Raji (cell line): ENCODE measurements around the gene SIX6.

Source experiments
- POLR2A ChIP-seq: IDR thresholded peaks from 2 replicates; pipeline ENCODE4 v1.6.1; 2011; ENCODE audit warnings: low read depth, low read length, control low read depth; ENCODE audit not compliant: insufficient read depth

The SIX6 gene

DNA sequence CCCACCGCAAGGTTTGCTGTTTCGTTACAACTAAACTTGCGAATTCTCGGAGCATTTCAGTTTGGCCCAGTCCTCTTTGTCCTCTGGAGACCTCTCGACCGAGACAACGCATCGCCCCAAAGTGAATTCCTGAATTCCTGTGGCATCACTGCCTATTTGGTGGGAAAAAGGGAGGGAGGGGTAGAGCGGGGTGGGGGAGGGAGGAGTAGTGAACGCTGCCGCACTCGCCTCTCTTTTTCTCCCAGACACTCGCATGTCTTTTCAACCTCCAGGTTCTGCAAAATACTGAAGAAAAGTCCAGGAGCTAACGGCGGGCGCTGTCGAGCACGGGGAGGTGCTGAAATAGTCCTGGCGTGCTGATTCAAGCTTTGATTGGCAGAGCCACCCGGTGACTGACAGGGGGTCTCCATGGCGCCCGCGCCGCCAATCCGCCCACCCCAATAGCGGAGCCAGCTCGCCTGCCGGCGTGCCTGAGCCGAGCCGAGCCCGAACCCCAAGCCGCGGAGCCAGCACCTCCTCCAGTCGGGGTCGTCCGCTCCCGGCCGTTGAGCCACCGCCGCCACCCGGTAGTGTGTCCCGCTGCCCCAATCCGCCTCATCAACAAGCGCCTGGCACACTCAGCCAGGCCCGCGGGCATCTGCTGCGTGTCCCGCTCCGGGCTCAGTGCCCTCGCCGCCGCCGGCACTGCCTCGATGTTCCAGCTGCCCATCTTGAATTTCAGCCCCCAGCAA is at the start of gene SIX6:
Gene SIX6, plus strand, starts transcription at position 440 of the 731 bp plus-strand sequence. Its CDS starts 253 bp downstream, at position 693.
- TF ChIP-seq POLR2A = no peak

GRCh38 chr14:60482743-60483142 is 26.2 kb upstream of the SIX6 start:
- no peak for TF ChIP-seq POLR2A

- no peak for TF ChIP-seq POLR2A
Measured at GRCh38 chr14:60485057-60485597, 23.8 kb upstream of the SIX6 start.

GRCh38 chr14:60485598-60486251 is 23.2 kb upstream of the SIX6 start, which contains the start of gene C14orf39:
TSS of gene C14orf39 (minus strand) at chr14:60486063. CDS start at chr14:60485078, 985 bp downstream.
- no peak for TF ChIP-seq POLR2A

DNA sequence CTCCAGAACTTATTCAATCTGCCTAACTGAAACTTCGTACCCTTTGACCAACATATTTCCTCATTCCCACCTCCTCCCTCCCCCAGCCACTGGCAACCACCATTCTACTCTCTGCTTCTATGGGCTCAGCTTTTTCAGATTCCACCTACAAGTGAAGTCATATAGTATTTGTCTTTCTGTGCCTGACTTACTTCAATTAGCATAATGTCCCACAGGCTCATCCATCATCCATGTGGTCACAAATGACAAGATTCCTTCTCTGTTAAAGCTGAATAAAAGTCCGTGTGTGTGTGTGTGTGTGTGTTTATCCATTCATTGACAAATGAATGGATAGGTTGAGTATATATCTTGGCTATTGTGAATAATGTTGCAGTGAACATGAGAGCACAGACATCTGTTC is 21.7 kb upstream of the SIX6 start:
- no peak for TF ChIP-seq POLR2A

DNA sequence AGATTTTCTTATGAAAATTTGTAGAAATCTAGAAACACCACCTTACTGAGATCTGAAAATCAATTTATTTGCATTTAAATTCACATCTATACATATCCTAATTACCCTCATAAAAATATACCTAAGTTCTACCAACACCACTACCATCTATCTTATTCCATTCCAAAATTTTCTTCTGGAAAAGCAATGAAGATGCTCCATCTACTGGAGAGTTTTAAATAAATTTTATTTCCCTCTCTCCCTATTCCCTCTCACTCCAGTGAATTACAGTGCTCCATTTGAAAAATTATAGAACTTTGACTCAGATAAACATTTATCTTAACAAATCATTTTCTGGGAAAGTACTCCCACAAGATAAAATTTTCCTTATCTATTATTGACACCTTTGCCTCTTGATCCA is 20.8 kb upstream of the SIX6 start:
- no peak for TF ChIP-seq POLR2A

DNA sequence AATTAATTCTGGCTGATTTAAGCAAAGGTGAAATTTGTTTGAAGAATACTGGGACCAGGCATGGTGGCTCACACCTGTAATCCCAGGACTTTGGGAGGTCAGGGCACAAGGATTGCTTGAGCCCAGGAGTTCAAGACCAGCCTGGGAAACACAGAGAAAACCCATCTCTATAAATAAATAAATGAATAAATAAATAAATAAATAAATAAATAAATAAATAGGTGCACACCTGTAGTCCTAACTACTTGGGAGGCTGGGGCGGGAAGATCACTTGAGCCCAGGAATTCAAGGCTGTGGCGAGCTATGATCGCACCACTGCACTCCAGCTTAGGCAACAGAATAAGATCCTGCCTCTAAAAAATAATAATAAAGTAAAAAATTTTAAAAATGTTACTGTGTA is 18.7 kb upstream of the SIX6 start:
- no peak for TF ChIP-seq POLR2A

- no peak for TF ChIP-seq POLR2A
Measured at GRCh38 chr14:60495946-60496345, 13.0 kb upstream of the SIX6 start.

- no peak for TF ChIP-seq POLR2A
Measured at GRCh38 chr14:60502541-60502940, 6.4 kb upstream of the SIX6 start.

- no peak for TF ChIP-seq POLR2A
Measured at GRCh38 chr14:60505448-60505847, 3.5 kb upstream of the SIX6 start.

GRCh38 chr14:60506010-60506409 is 2.9 kb upstream of the SIX6 start:
- TF ChIP-seq POLR2A = no peak

- TF ChIP-seq POLR2A = no peak
Measured at GRCh38 chr14:60506462-60506984, 2.4 kb upstream of the SIX6 start.

DNA sequence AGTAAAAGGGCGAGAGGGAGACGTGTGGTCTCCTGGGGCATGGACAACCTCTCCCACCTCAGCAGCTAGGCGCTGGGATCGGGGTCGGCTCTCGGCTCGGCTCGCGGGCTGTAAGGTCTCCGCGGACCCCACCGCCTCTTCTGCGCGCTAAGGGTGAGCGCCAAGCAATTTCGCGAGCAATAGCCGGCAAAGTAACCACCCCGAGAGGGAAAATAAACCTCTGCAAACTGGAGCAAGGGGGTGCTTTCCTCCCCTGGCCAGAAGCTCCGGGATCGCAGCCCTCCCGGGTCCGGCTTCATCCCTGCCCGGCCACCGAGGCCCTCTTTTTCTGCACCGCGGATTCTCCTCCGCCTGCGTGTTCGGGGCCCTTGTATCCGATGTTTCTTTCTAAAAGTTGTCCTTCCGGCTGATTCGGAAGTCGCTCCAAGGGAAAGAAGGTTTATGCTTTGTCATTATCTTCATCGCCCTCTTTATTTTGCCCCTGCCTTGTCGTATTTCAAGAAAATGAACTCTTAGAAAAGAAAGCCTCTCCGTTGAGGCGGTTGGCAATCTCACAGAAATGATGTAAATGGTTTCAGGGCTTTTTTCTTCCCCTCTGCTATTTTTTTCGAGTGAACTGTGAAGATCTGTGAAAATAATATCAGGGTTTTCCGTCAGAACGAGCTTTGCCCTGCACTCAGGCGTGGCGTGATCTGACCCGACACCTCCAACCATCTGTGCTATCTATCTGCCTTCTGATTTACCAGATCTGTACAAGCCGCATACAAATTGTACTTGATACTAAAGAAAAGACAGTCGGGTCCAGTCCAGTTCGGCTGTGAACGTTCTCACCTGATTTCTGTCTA is 1.7 kb upstream of the SIX6 start:
- no peak for TF ChIP-seq POLR2A

DNA sequence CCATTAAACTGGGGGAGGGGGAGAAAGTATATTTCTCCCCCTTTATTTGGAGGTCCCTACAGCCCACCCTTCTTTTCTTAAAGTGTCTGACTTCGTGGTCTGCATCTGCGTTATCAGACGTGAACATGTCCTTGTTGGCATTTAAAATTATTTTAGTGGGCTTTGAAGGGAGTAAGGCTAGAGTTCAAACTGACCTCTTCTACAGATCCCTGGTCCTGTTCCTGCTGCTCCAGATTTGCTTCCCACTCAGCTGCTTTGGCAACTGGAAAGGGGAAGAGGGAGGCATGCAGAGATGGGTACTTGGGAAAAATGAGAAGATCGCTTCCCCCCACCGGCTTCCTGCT is 611 bp upstream of the SIX6 start:
- no peak for TF ChIP-seq POLR2A
